GM18511 (cell line): ENCODE results near the gene UGT2A1.

Source experiments
- ATAC-seq: cut with Tn5 transposase; IDR thresholded peaks from one replicate; pipeline ENCODE4 v1.9.1; 2021; ENCODE audit warnings: mild to moderate bottlenecking, moderate library complexity; ENCODE audit not compliant: unreplicated experiment

The UGT2A1 gene

GRCh38 chr4:69591364-69591763 lies 61.7 kb downstream of the UGT2A1 start:
- ATAC-seq: no peak

GRCh38 chr4:69589884-69590283 lies 63.2 kb downstream of the UGT2A1 start:
- no peak for ATAC-seq

- ATAC-seq: no peak
These were observed 68.9 kb downstream of the UGT2A1 start for GRCh38 chr4:69584135-69584534.

GRCh38 chr4:69583543-69583942 lies 69.5 kb downstream of the UGT2A1 start:
- ATAC-seq: no peak

- ATAC-seq: no peak
These were observed 75.8 kb downstream of the UGT2A1 start for GRCh38 chr4:69577245-69577644.

- no peak for ATAC-seq
These were observed 76.7 kb downstream of the UGT2A1 start for GRCh38 chr4:69576251-69576877.

GRCh38 chr4:69568787-69569186 lies 84.3 kb downstream of the UGT2A1 start:
- ATAC-seq: no peak

- no peak for ATAC-seq
These were observed 89.6 kb downstream of the UGT2A1 start for GRCh38 chr4:69563424-69563823.

GRCh38 chr4:69549651-69550050 lies 103.4 kb downstream of the UGT2A1 start:
- ATAC-seq: no peak

- ATAC-seq: no peak
These were observed 106.8 kb downstream of the UGT2A1 start for GRCh38 chr4:69546134-69546765.
